Hematopoietic multipotent progenitor cell treated with erythropoietin and hydrocortisone succinate and interleukin-3 and kit ligand, for 17 days (in vitro differentiated cells): ENCODE measurements around the gene TEX264.
A peak's percentile ranks its signal among the peaks of the same experiment; 100 is the strongest.
"Not testable (repeated sequence)": the region's sequence is repeated elsewhere in the genome, so short reads cannot be mapped to it uniquely, and the experiment has no call there.

ENCODE experiments used
- DNase-seq: peaks from one replicate; pipeline ENCODE4 v3.0.0-alpha.2; 2015; ENCODE audit warnings: low spot score

The TEX264 gene

GRCh38 chr3:51717446-51717845 is 46.4 kb downstream of the TEX264 start:
- no peak for DNase-seq

- no peak for DNase-seq
Measured at GRCh38 chr3:51717947-51718346, 46.9 kb downstream of the TEX264 start.

GRCh38 chr3:51718547-51719409 is 47.7 kb downstream of the TEX264 start:
- peak; percentile 19 for DNase-seq

GRCh38 chr3:51719410-51720025 is 48.5 kb downstream of the TEX264 start:
- DNase-seq: no peak

GRCh38 chr3:51720292-51721061 is 49.4 kb downstream of the TEX264 start:
- DNase-seq: no peak

- DNase-seq: no peak
Measured at GRCh38 chr3:51721062-51721745, 50.2 kb downstream of the TEX264 start.

- DNase-seq: no peak
Measured at GRCh38 chr3:51722362-51722761, 51.3 kb downstream of the TEX264 start.

- no peak for DNase-seq
Measured at GRCh38 chr3:51727500-51727899, 56.4 kb downstream of the TEX264 start.

GRCh38 chr3:51729042-51729633 is 58.1 kb downstream of the TEX264 start:
- DNase-seq: no peak

GRCh38 chr3:51733859-51734571 is 63.0 kb downstream of the TEX264 start:
- DNase-seq: no peak

GRCh38 chr3:51734572-51734907 is 63.5 kb downstream of the TEX264 start:
- DNase-seq: no peak

GRCh38 chr3:51735039-51735438 is 64.0 kb downstream of the TEX264 start:
- no peak for DNase-seq

GRCh38 chr3:51735950-51736349 is 64.9 kb downstream of the TEX264 start:
- DNase-seq: no peak

GRCh38 chr3:51739110-51739509 is 68.1 kb downstream of the TEX264 start:
- no peak for DNase-seq

GRCh38 chr3:51742320-51742719 is 71.3 kb downstream of the TEX264 start:
- not testable (repeated sequence) for DNase-seq

GRCh38 chr3:51742978-51743377 is 71.9 kb downstream of the TEX264 start:
- DNase-seq: not testable (repeated sequence)

GRCh38 chr3:51747840-51748239 is 76.8 kb downstream of the TEX264 start:
- DNase-seq: no peak

GRCh38 chr3:51748327-51748726 is 77.3 kb downstream of the TEX264 start:
- no peak for DNase-seq

GRCh38 chr3:51750878-51751277 is 79.8 kb downstream of the TEX264 start:
- no peak for DNase-seq

GRCh38 chr3:51751287-51751686 is 80.2 kb downstream of the TEX264 start:
- no peak for DNase-seq
